KMS-11 (cell line): ENCODE measurements around the gene NLK.

Experiments
- H2AFZ ChIP-seq: fragments of 200-600 bp; sonication (generic); 2 replicates; pipeline ENCODE4 v1.6.1; 2016; ENCODE audit warnings: antibody characterized with exemption, mixed run types, low read depth
- H3K27ac ChIP-seq: fragments of 200-600 bp; sonication (generic); 2 replicates; pipeline ENCODE4 v1.6.1; 2016; ENCODE audit warnings: mild to moderate bottlenecking, mixed run types
- H3K27me3 ChIP-seq: fragments of 200-600 bp; sonication (generic); 2 replicates; pipeline ENCODE4 v1.6.1; 2017; ENCODE audit warnings: mild to moderate bottlenecking, low read depth, mixed run types, moderate library complexity; ENCODE audit not compliant: insufficient read depth
- H3K36me3 ChIP-seq: fragments of 200-600 bp; sonication (generic); 2 replicates; pipeline ENCODE4 v1.6.1; 2017; ENCODE audit warnings: mild to moderate bottlenecking, mixed run types; ENCODE audit not compliant: insufficient read depth
- H3K4me1 ChIP-seq: fragments of 200-600 bp; sonication (generic); 2 replicates; pipeline ENCODE4 v1.6.1; 2016; ENCODE audit warnings: mild to moderate bottlenecking, low read depth, mixed run types; ENCODE audit not compliant: poor library complexity, severe bottlenecking
- H3K4me2 ChIP-seq: fragments of 200-600 bp; sonication (generic); 2 replicates; pipeline ENCODE4 v1.7.0; 2016; ENCODE audit warnings: mild to moderate bottlenecking, mixed run types
- H3K4me3 ChIP-seq: fragments of 200-600 bp; sonication (generic); IDR thresholded peaks from 2 replicates; pipeline ENCODE4 v1.6.1; 2017; ENCODE audit warnings: low read depth, low read length, mixed read lengths; ENCODE audit not compliant: insufficient read depth
- H3K79me2 ChIP-seq: fragments of 200-600 bp; sonication (generic); 2 replicates; pipeline ENCODE4 v1.6.1; 2016; ENCODE audit warnings: low read depth, mixed run types; ENCODE audit not compliant: insufficient read depth
- H3K9ac ChIP-seq: fragments of 200-600 bp; sonication (generic); 2 replicates; pipeline ENCODE4 v1.6.1; 2016; ENCODE audit warnings: mild to moderate bottlenecking, mixed run types
- H4K20me1 ChIP-seq: fragments of 200-600 bp; sonication (generic); 2 replicates; pipeline ENCODE4 v1.6.1; 2016; ENCODE audit warnings: mild to moderate bottlenecking, mixed run types; ENCODE audit not compliant: insufficient read depth
- CTCF ChIP-seq: fragments of 200-600 bp; sonication (generic); conservative IDR thresholded peaks from 2 replicates; pipeline ENCODE4 v1.6.1; 2017; ENCODE audit warnings: low read depth, mild to moderate bottlenecking, antibody characterized with exemption, low read length, moderate library complexity, mixed read lengths

The NLK gene

GRCh38 chr17:28193241-28193640, 150.8 kb downstream of the NLK start:
- no peaks in the 10 kb centered on the region for H3K79me2 ChIP-seq
- no peak for TF ChIP-seq CTCF
- H3K27me3 ChIP-seq: no peaks in the 10 kb centered on the region
- no peak overlapping the region for H3K27ac ChIP-seq
- no peak overlapping the region for H3K4me3 ChIP-seq
- peaks cover 3% of the 10 kb centered on the region for H3K4me1 ChIP-seq
- no peak overlapping the region for H2AFZ ChIP-seq
- H3K4me2 ChIP-seq: no peak overlapping the region
- no peaks in the 10 kb centered on the region for H3K36me3 ChIP-seq
- H3K9ac ChIP-seq: no peak overlapping the region
- no peaks in the 10 kb centered on the region for H4K20me1 ChIP-seq

GRCh38 chr17:28194382-28194781, 151.9 kb downstream of the NLK start:
- TF ChIP-seq CTCF: no peak
- H3K4me2 ChIP-seq: no peak overlapping the region
- no peaks in the 10 kb centered on the region for H3K36me3 ChIP-seq

GRCh38 chr17:28196636-28197035, 154.2 kb downstream of the NLK start:
- no peaks in the 10 kb centered on the region for H3K36me3 ChIP-seq

More at GRCh38 chr17:28194382-28194781, 151.9 kb downstream of the NLK start:
- Histone ChIP-seq H3K4me1 (peaks cover 3% of the 10 kb centered on the region), H4K20me1 (no peaks in the 10 kb centered on the region), H3K4me3 (no peak overlapping the region), H3K27ac (no peak overlapping the region), H2AFZ (no peak overlapping the region), H3K9ac (no peak overlapping the region), H3K27me3 (no peaks in the 10 kb centered on the region), H3K79me2 (no peaks in the 10 kb centered on the region)

GRCh38 chr17:28199115-28199514, 156.6 kb downstream of the NLK start:
- Histone ChIP-seq H3K4me3 (no peak overlapping the region), H3K27ac (no peak overlapping the region), H3K4me1 (peaks cover 3% of the 10 kb centered on the region), H3K27me3 (no peaks in the 10 kb centered on the region), H3K9ac (no peak overlapping the region), H4K20me1 (no peaks in the 10 kb centered on the region), H3K36me3 (no peaks in the 10 kb centered on the region), H3K4me2 (no peak overlapping the region), H3K79me2 (no peaks in the 10 kb centered on the region), H2AFZ (no peak overlapping the region)
- no peak for TF ChIP-seq CTCF

More at GRCh38 chr17:28196636-28197035, 154.2 kb downstream of the NLK start:
- no peak for TF ChIP-seq CTCF
- Histone ChIP-seq H3K79me2 (no peaks in the 10 kb centered on the region), H3K27ac (no peak overlapping the region), H3K9ac (no peak overlapping the region), H3K4me1 (peaks cover 3% of the 10 kb centered on the region), H3K27me3 (no peaks in the 10 kb centered on the region), H3K4me3 (no peak overlapping the region), H2AFZ (no peak overlapping the region), H4K20me1 (no peaks in the 10 kb centered on the region), H3K4me2 (no peak overlapping the region)
